ENCODE data around the gene SNCAIP. TPM values are rescaled to one million over a fixed set of nuclear protein-coding genes. Genes with fewer than 3 reads are reported as not detected.

The SNCAIP gene
- total RNA-seq, 4 donors from 2014 or later = 0.88 to 13.0 (median 2.9) TPM

DNA sequence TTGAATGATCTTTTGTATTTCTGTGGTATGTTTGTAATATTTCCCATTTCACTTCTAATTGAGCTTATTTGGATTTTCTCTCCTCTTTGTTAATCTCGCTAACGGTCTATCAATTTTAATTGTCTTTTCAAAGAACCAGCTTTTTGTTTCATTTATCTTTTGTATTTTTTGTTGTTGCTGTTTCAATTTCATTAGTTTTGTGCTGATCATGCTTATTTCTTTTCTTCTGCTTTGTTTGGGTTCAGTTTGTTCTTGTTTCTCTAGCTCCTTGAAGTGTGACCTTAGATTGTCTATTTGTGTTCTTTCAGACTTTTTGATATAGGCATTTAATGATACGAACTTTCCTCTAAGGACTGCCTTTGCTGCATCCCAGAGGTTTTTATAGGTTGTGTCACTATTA, 28.4 kb upstream of the SNCAIP start:
- intact Hi-C loops (cut with DNase I; ENCODE audit: low total_unique reads) = no loop called here
- TF ChIP-seq, protein P1, sequence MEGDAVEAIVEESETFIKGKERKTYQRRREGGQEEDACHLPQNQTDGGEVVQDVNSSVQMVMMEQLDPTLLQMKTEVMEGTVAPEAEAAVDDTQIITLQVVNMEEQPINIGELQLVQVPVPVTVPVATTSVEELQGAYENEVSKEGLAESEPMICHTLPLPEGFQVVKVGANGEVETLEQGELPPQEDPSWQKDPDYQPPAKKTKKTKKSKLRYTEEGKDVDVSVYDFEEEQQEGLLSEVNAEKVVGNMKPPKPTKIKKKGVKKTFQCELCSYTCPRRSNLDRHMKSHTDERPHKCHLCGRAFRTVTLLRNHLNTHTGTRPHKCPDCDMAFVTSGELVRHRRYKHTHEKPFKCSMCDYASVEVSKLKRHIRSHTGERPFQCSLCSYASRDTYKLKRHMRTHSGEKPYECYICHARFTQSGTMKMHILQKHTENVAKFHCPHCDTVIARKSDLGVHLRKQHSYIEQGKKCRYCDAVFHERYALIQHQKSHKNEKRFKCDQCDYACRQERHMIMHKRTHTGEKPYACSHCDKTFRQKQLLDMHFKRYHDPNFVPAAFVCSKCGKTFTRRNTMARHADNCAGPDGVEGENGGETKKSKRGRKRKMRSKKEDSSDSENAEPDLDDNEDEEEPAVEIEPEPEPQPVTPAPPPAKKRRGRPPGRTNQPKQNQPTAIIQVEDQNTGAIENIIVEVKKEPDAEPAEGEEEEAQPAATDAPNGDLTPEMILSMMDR (IDR thresholded peaks at IDR 0.05) = no peak
- no peak for TF ChIP-seq POLR2A (IDR thresholded peaks at IDR 0.05)
- H3K4me3 ChIP-seq (ENCODE audit: low read depth, poor library complexity, severe bottlenecking) = no peak overlapping the region
- no peak for DNase-seq (ENCODE audit: low spot score in 2 of 2)
- WGBS, 2 donors = 91 to 96% methylated on average over 3 of the region's 3 CpGs

DNA sequence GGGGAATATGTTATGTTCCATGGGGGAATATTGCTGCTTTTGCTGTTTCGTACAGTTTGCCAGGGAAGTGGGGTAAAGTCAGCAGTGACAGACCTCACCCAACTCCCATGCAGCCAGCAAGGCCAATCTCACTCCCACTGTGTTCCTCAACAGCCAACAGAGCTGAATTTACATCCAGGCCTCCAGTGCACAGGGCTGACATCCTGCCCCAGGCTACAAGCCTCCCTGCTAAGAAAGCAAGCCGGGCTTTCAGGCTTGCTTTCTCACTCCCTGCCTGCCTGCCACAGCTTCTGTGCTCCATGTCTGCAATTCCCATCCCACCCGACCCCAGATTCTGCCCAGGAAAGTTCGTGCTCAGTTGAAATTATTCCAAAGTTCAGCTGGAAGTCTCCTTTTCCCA, 25.5 kb upstream of the SNCAIP start:
- H3K4me3 ChIP-seq (ENCODE audit: low read depth, poor library complexity, severe bottlenecking) = no peak overlapping the region
- TF ChIP-seq, protein P1 (IDR thresholded peaks at IDR 0.05) = no peak
- TF ChIP-seq POLR2A (IDR thresholded peaks at IDR 0.05) = no peak
- 61 to 75% methylated on average over 4 of the region's 4 CpGs for WGBS, 2 donors
- intact Hi-C loops (cut with DNase I; ENCODE audit: low total_unique reads) = no loop called here
- no peak for DNase-seq (ENCODE audit: low spot score in 2 of 2)

DNA sequence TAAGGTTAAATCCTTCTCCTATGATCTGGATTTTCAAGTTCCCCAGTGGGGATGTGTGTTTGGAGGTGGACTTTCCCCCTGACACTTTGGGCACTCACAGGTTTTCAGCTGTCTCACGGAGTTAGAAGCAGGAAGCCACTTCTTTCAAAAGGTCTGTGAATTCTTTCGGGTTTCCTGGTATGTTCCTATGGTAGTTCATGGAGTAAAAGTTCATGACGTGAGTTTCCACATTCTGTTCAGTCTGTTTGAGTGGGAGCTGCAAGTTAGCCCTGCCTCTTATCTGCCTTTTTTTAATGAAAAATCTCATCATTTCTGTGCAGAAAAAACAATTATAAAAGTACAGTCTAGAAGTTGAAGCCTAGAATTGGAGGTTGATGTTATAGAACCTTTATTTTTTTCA, 24.9 kb upstream of the SNCAIP start:
- no peak overlapping the region for H3K4me3 ChIP-seq (ENCODE audit: low read depth, poor library complexity, severe bottlenecking)
- no peak for DNase-seq (ENCODE audit: low spot score in 2 of 2)
- intact Hi-C loops (cut with DNase I; ENCODE audit: low total_unique reads) = no loop called here
- 72 to 78% methylated on average over 3 of the region's 3 CpGs for WGBS, 2 donors
- TF ChIP-seq, protein P1 (IDR thresholded peaks at IDR 0.05) = no peak
- no peak for TF ChIP-seq POLR2A (IDR thresholded peaks at IDR 0.05)

DNA sequence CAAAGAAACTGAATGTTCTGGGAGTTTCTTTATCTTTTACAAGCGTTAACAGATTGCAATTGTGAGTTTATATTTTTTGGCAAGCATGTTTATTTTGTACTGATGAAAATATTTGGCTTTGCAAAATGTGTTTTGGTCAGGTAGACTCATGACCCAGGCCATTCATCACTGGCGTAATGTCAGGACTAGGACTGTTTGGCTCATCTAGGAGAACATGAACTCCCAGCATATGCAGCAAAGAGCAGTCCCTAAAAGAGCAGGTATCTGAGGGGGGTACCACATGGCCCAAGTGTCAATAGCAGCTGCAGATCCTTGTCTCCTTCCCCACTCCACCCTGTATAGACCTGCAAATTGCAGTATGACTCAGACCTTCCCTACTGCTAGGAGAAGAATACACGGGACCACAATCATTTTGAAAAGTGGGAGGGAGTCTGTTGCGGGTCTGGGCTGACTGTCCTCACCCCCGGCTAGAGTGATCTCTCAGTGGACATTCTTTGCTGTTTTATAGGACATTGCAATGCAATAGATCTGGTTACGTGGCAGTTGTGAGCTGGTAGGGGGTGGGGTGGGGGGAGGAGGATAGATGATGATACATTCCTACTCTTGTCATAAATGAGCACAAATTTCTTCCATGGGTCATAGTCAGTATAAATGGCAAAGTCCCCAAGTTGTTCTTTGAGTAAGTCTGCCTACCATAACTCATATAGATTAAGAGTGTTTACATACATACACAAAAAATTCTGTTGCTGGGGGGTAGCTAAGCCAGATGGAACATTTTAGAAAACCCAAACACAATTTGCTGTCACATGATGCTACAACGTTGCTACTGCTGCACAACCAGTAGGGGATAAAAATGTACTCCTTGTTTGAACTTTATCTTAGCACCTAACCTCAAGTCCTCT, 20.8 kb upstream of the SNCAIP start:
- WGBS, 2 donors = 72 to 79% methylated on average over 7 of the region's 7 CpGs
- DNase-seq (ENCODE audit: low spot score in 2 of 2) = no peak
- TF ChIP-seq POLR2A (IDR thresholded peaks at IDR 0.05) = no peak
- TF ChIP-seq, protein P1 (IDR thresholded peaks at IDR 0.05) = no peak
- intact Hi-C loops (cut with DNase I; ENCODE audit: low total_unique reads) = no loop called here
- H3K4me3 ChIP-seq (ENCODE audit: low read depth, poor library complexity, severe bottlenecking) = no peak overlapping the region

DNA sequence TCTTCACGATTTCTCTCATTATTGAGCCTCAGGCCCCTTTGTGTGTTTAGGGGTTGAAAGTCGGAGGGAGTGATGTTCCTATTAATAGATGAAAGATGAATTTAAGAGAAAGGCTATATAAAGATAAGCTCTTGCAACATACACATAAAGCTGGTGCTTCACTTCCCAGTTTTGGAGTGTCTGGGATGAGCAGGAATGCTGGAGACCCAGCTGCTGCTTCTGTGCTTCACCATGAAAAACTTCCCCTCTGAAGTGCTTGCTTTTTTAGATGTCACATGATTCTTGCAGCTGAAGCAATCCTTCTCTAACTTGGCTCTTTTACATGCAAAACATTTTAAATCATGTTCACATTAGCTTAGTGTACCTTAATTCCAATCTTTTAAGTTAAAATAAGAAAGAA, 19.7 kb upstream of the SNCAIP start:
- no peak overlapping the region for H3K4me3 ChIP-seq (ENCODE audit: low read depth, poor library complexity, severe bottlenecking)
- 49 to 63% methylated on average over 2 of the region's 2 CpGs for WGBS, 2 donors
- intact Hi-C loops (cut with DNase I; ENCODE audit: low total_unique reads) = no loop called here
- TF ChIP-seq POLR2A (IDR thresholded peaks at IDR 0.05) = no peak
- TF ChIP-seq, protein P1 (IDR thresholded peaks at IDR 0.05) = no peak
- no peak for DNase-seq (ENCODE audit: low spot score in 2 of 2)

Measured in lower leg skin (tissue), 4 donors.